GM21576 (cell line): ENCODE data around the gene SMCO2.

Experiments
- ATAC-seq: cut with Tn5 transposase; IDR thresholded peaks from one replicate; pipeline ENCODE4 v1.9.1; 2021; ENCODE audit warnings: mild to moderate bottlenecking, moderate library complexity; ENCODE audit not compliant: unreplicated experiment

The SMCO2 gene

GRCh38 chr12:27451036-27451825 is 4.7 kb downstream of the SMCO2 start:
- no peak for ATAC-seq

GRCh38 chr12:27453421-27453820 is 6.9 kb downstream of the SMCO2 start:
- no peak for ATAC-seq

GRCh38 chr12:27455589-27455988 is 9.1 kb downstream of the SMCO2 start:
- no peak for ATAC-seq

- ATAC-seq = no peak
Observed at GRCh38 chr12:27456618-27457017, 10.1 kb downstream of the SMCO2 start.

GRCh38 chr12:27460471-27460978 is 14.0 kb downstream of the SMCO2 start:
- no peak for ATAC-seq

GRCh38 chr12:27462151-27462694 is 15.7 kb downstream of the SMCO2 start:
- ATAC-seq = no peak

- no peak for ATAC-seq
Observed at GRCh38 chr12:27462851-27463250, 16.3 kb downstream of the SMCO2 start.

GRCh38 chr12:27463511-27464219 is 17.1 kb downstream of the SMCO2 start:
- ATAC-seq = no peak

GRCh38 chr12:27464220-27464554 is 17.7 kb downstream of the SMCO2 start:
- ATAC-seq = no peak

- peak; percentile 69 for ATAC-seq
Observed at GRCh38 chr12:27467641-27468040, 21.1 kb downstream of the SMCO2 start.

GRCh38 chr12:27468241-27468640 is 21.7 kb downstream of the SMCO2 start:
- no peak for ATAC-seq

GRCh38 chr12:27469176-27469736 is 22.7 kb downstream of the SMCO2 start:
- ATAC-seq = no peak

GRCh38 chr12:27472604-27473003 is 26.1 kb downstream of the SMCO2 start:
- no peak for ATAC-seq

GRCh38 chr12:27474344-27474743 is 27.8 kb downstream of the SMCO2 start:
- no peak for ATAC-seq

GRCh38 chr12:27477049-27477448 is 30.5 kb downstream of the SMCO2 start:
- no peak for ATAC-seq

GRCh38 chr12:27478949-27479348 is 32.4 kb downstream of the SMCO2 start:
- no peak for ATAC-seq

- no peak for ATAC-seq
Observed at GRCh38 chr12:27480016-27480415, 33.5 kb downstream of the SMCO2 start.

GRCh38 chr12:27486961-27487360 is 40.4 kb downstream of the SMCO2 start:
- ATAC-seq = no peak

- no peak for ATAC-seq
Observed at GRCh38 chr12:27488479-27488878, 41.9 kb downstream of the SMCO2 start.

- ATAC-seq = no peak
Observed at GRCh38 chr12:27491226-27491625, 44.7 kb downstream of the SMCO2 start.

GRCh38 chr12:27493260-27493940 is 46.9 kb downstream of the SMCO2 start:
- no peak for ATAC-seq
